ENCODE results near the gene PAQR8.
"Not testable (repeated sequence)": the region's sequence is repeated elsewhere in the genome, so short reads cannot be mapped to it uniquely, and the experiment has no call there.

PAQR8 gene

GRCh38 chr6:52423448-52423847, 61.5 kb downstream of the PAQR8 start:
- Histone ChIP-seq H3K4me1 (ENCODE audit: low read length) (peaks cover 23% of the 10 kb centered on the region), H3K27ac (ENCODE audit: low read length) (no peak overlapping the region), H2AFZ (ENCODE audit: low read length) (no peak overlapping the region), H3K9ac (ENCODE audit: low read length) (no peak overlapping the region), H3K4me3 (ENCODE audit: low read length) (no peak overlapping the region), H3F3A (ENCODE audit: insufficient read depth, low read length) (no peaks in the 10 kb centered on the region), H3K9me3 (replicated peaks; ENCODE audit: insufficient read depth, low read length) (no peaks in the 10 kb centered on the region), H4K20me1 (ENCODE audit: insufficient read depth, low read length) (no peaks in the 10 kb centered on the region), H3K36me3 (replicated peaks; ENCODE audit: insufficient read depth, low read length) (no peaks in the 10 kb centered on the region), H3K79me2 (ENCODE audit: low read length) (no peaks in the 10 kb centered on the region), H3K27me3 (replicated peaks; ENCODE audit: insufficient read depth, low read length) (no peaks in the 10 kb centered on the region), H3K9me2 (replicated peaks; ENCODE audit: insufficient read depth, low read length) (no peaks in the 10 kb centered on the region), H3K4me2 (ENCODE audit: low read depth, low read length) (no peak overlapping the region)
- TF ChIP-seq EZH2phosphoT487 (IDR thresholded peaks at IDR 0.05; ENCODE audit: low read length): no peak
- TF ChIP-seq, protein P1, sequence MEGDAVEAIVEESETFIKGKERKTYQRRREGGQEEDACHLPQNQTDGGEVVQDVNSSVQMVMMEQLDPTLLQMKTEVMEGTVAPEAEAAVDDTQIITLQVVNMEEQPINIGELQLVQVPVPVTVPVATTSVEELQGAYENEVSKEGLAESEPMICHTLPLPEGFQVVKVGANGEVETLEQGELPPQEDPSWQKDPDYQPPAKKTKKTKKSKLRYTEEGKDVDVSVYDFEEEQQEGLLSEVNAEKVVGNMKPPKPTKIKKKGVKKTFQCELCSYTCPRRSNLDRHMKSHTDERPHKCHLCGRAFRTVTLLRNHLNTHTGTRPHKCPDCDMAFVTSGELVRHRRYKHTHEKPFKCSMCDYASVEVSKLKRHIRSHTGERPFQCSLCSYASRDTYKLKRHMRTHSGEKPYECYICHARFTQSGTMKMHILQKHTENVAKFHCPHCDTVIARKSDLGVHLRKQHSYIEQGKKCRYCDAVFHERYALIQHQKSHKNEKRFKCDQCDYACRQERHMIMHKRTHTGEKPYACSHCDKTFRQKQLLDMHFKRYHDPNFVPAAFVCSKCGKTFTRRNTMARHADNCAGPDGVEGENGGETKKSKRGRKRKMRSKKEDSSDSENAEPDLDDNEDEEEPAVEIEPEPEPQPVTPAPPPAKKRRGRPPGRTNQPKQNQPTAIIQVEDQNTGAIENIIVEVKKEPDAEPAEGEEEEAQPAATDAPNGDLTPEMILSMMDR (IDR thresholded peaks at IDR 0.05; ENCODE audit: low read length): no peak
- TF ChIP-seq EZH2 (optimal IDR thresholded peaks at IDR 0.05; ENCODE audit: low read depth, low read length): no peak
- DNase-seq: no peak

DNA sequence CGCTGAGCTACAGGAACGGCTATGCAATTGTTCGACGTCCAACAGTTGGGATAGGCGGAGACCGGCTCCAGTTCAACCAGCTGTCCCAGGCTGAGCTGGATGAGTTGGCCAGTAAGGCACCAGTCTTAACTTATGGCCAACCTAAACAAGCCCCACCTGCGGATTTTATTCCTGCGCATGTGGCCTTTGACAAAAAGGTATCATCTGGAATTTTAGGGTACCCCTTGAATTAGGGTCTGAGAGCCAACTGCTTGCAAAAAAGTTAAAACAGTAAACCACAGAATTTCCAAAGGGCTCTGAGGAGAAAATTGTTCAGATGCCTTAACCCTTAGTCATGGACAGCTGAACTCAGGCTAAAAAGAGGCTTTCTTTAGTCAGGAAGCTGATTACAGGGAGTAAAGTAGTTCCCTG, 62.0 kb downstream of the PAQR8 start:
- Histone ChIP-seq H2AFZ (ENCODE audit: low read length) (no peak overlapping the region), H3K4me1 (ENCODE audit: low read length) (peaks cover 19% of the 10 kb centered on the region), H3K36me3 (replicated peaks; ENCODE audit: insufficient read depth, low read length) (no peaks in the 10 kb centered on the region), H3K27ac (ENCODE audit: low read length) (no peak overlapping the region), H3K4me3 (ENCODE audit: low read length) (no peak overlapping the region), H3K9me2 (replicated peaks; ENCODE audit: insufficient read depth, low read length) (no peaks in the 10 kb centered on the region), H3K79me2 (ENCODE audit: low read length) (no peaks in the 10 kb centered on the region), H3K9ac (ENCODE audit: low read length) (no peak overlapping the region), H3K9me3 (replicated peaks; ENCODE audit: insufficient read depth, low read length) (no peaks in the 10 kb centered on the region), H3F3A (ENCODE audit: insufficient read depth, low read length) (no peaks in the 10 kb centered on the region), H3K27me3 (replicated peaks; ENCODE audit: insufficient read depth, low read length) (no peaks in the 10 kb centered on the region), H4K20me1 (ENCODE audit: insufficient read depth, low read length) (no peaks in the 10 kb centered on the region), H3K4me2 (ENCODE audit: low read depth, low read length) (no peak overlapping the region)
- TF ChIP-seq EZH2 (optimal IDR thresholded peaks at IDR 0.05; ENCODE audit: low read depth, low read length): no peak
- DNase-seq: no peak

DNA sequence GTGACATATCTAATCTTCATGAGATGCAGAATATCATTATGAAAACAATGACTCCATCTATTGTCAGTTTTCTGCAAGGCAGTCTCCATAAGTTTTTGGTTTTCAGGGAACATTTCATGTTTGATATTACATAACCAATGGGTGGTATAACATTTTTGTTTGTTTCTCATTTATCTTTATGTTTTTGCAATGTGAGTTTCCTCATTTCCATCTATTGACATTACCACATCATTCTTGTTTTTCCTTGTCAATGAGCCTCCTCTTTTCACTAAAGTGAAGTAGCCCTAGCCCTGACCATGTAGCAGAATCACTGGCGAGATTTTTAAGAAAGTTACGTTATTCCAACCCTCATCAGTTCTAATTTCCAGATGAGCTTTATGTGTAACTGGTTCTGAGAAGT, 62.6 kb downstream of the PAQR8 start:
- no peaks in the 10 kb centered on the region for H3K9me3 ChIP-seq (replicated peaks; ENCODE audit: insufficient read depth, low read length)
- no peak overlapping the region for H3K4me3 ChIP-seq (ENCODE audit: low read length)
- no peak overlapping the region for H3K4me2 ChIP-seq (ENCODE audit: low read depth, low read length)
- no peaks in the 10 kb centered on the region for H3F3A ChIP-seq (ENCODE audit: insufficient read depth, low read length)
- no peak overlapping the region for H3K27ac ChIP-seq (ENCODE audit: low read length)
- H2AFZ ChIP-seq (ENCODE audit: low read length): no peak overlapping the region
- H3K4me1 ChIP-seq (ENCODE audit: low read length): peaks cover 14% of the 10 kb centered on the region
- TF ChIP-seq, protein P1 (IDR thresholded peaks at IDR 0.05; ENCODE audit: low read length): no peak
- TF ChIP-seq EZH2 (optimal IDR thresholded peaks at IDR 0.05; ENCODE audit: low read depth, low read length) (no peak), EZH2phosphoT487 (IDR thresholded peaks at IDR 0.05; ENCODE audit: low read length) (no peak)
- no peak for DNase-seq
- H3K27me3 ChIP-seq (replicated peaks; ENCODE audit: insufficient read depth, low read length): no peaks in the 10 kb centered on the region
- no peaks in the 10 kb centered on the region for H3K79me2 ChIP-seq (ENCODE audit: low read length)
- no peaks in the 10 kb centered on the region for H3K9me2 ChIP-seq (replicated peaks; ENCODE audit: insufficient read depth, low read length)
- H3K36me3 ChIP-seq (replicated peaks; ENCODE audit: insufficient read depth, low read length): no peaks in the 10 kb centered on the region
- no peak overlapping the region for H3K9ac ChIP-seq (ENCODE audit: low read length)
- no peaks in the 10 kb centered on the region for H4K20me1 ChIP-seq (ENCODE audit: insufficient read depth, low read length)

- TF ChIP-seq EZH2 (optimal IDR thresholded peaks at IDR 0.05; ENCODE audit: low read depth, low read length): no peak
- no peak for TF ChIP-seq EZH2phosphoT487 (IDR thresholded peaks at IDR 0.05; ENCODE audit: low read length)
- TF ChIP-seq, protein P1 (IDR thresholded peaks at IDR 0.05; ENCODE audit: low read length): no peak
- H3K79me2 ChIP-seq (ENCODE audit: low read length): no peaks in the 10 kb centered on the region
- H3K27me3 ChIP-seq (replicated peaks; ENCODE audit: insufficient read depth, low read length): no peaks in the 10 kb centered on the region
- peaks cover 7% of the 10 kb centered on the region for H3K4me1 ChIP-seq (ENCODE audit: low read length)
- H3K4me3 ChIP-seq (ENCODE audit: low read length): no peak overlapping the region
- H3K9ac ChIP-seq (ENCODE audit: low read length): no peak overlapping the region
- H3F3A ChIP-seq (ENCODE audit: insufficient read depth, low read length): no peaks in the 10 kb centered on the region
- no peaks in the 10 kb centered on the region for H4K20me1 ChIP-seq (ENCODE audit: insufficient read depth, low read length)
- no peaks in the 10 kb centered on the region for H3K9me3 ChIP-seq (replicated peaks; ENCODE audit: insufficient read depth, low read length)
- DNase-seq: no peak
- no peaks in the 10 kb centered on the region for H3K36me3 ChIP-seq (replicated peaks; ENCODE audit: insufficient read depth, low read length)
- H3K4me2 ChIP-seq (ENCODE audit: low read depth, low read length): no peak overlapping the region
- H3K9me2 ChIP-seq (replicated peaks; ENCODE audit: insufficient read depth, low read length): no peaks in the 10 kb centered on the region
- no peak overlapping the region for H3K27ac ChIP-seq (ENCODE audit: low read length)
- no peak overlapping the region for H2AFZ ChIP-seq (ENCODE audit: low read length)
These were observed 64.7 kb downstream of the PAQR8 start for GRCh38 chr6:52426667-52427066.

GRCh38 chr6:52433294-52433693, 71.3 kb downstream of the PAQR8 start:
- not testable (repeated sequence) for H3F3A ChIP-seq (ENCODE audit: insufficient read depth, low read length); H4K20me1 ChIP-seq (ENCODE audit: insufficient read depth, low read length); H3K4me3 ChIP-seq (ENCODE audit: low read length); H3K9ac ChIP-seq (ENCODE audit: low read length); H3K36me3 ChIP-seq (replicated peaks; ENCODE audit: insufficient read depth, low read length); H2AFZ ChIP-seq (ENCODE audit: low read length); H3K4me1 ChIP-seq (ENCODE audit: low read length); DNase-seq; H3K27me3 ChIP-seq (replicated peaks; ENCODE audit: insufficient read depth, low read length); H3K9me2 ChIP-seq (replicated peaks; ENCODE audit: insufficient read depth, low read length); H3K79me2 ChIP-seq (ENCODE audit: low read length); H3K4me2 ChIP-seq (ENCODE audit: low read depth, low read length); H3K27ac ChIP-seq (ENCODE audit: low read length); H3K9me3 ChIP-seq (replicated peaks; ENCODE audit: insufficient read depth, low read length)
